ENCODE data around the gene DPYD.

Gene DPYD

DNA sequence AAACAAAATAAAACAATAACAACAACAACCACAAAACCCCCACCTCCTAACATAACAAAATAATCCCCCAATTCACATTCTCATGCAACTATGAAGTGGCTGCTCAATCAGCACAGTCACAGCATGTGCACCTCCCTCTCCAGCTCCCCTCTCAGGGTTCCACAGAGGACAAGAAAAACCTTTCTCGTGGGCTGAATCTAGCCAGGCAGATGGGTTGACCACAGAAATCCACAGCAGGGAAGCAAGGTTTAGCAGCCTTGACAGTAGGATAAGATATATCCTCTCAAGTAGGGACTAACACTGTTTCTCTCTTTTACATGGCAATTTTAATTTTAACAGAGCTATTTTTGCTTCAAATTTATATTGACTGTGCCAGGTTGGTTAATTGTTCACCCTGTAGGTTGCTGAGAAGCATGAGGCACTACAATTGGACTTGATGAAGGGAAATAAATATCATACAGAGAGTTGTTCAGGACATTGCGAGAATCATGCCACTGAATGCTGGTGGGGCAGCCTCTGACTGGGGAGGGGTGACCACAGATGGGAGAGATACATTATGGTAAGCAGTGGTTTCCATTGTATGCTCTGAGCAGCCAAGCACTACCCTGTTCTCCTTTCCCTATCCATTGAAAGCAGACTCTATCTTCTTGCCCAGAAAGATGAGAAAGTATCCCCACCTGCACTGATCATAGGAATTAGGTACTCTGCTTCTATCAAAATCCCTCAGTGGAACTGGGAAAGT lies 535.1 kb downstream of the DPYD start:
- Histone ChIP-seq H3K9me3 (ENCODE audit: insufficient read depth, low read length) (no peaks in the 10 kb centered on the region), H3K9ac (ENCODE audit: insufficient read length, low read depth) (no peak overlapping the region), H3K36me3 (ENCODE audit: insufficient read depth, insufficient read length, low read length) (no peaks in the 10 kb centered on the region), H3K27me3 (ENCODE audit: insufficient read depth, insufficient read length) (no peaks in the 10 kb centered on the region), H3K4me1 (ENCODE audit: insufficient read depth, insufficient read length) (no peaks in the 10 kb centered on the region), H3K4me3 (ENCODE audit: insufficient read length, low read depth) (no peak overlapping the region)
- TF ChIP-seq ZNF274 (IDR thresholded peaks at IDR 0.05; ENCODE audit: low read depth, low read length): no peak
- TF ChIP-seq YY1 (IDR thresholded peaks at IDR 0.05; ENCODE audit: insufficient read depth, insufficient read length): no peak
- TF ChIP-seq SUZ12 (IDR thresholded peaks at IDR 0.05; ENCODE audit: extremely low read depth, insufficient read depth, insufficient read length): no peak
- DNase-seq (ENCODE audit: low read depth, low spot score): no peak

DNA sequence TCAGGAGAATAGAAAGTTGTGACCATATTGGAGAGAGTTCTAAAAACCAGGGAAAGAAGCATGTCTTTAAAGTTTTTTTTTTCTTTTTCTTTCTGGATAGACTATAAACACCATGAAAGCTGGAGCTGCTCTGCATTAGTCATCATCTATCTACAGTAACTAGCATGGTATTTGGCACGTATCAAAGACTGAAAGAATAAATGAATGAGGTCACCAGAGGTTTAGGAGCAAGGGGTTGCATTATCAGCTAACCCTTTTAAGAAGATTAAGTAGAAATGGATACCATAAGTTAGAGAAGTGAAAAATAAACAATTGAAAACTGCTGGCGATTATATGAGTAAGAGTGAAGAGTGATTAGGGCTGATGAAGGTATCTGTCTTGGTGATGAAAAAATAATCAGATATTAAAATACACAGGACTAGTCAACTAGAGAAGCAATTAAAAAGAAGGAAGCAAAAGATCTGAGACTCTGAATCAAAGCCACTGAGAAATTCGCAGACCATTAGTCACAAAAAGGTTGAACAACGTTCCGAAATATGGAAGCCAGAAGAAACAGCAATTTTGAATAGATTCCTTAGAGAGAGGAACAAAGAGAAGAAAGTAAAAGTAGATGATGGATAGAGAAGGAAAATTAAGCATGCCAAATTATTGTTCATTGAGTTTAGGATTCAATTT lies 536.4 kb downstream of the DPYD start:
- no peaks in the 10 kb centered on the region for H3K4me1 ChIP-seq (ENCODE audit: insufficient read depth, insufficient read length)
- no peaks in the 10 kb centered on the region for H3K36me3 ChIP-seq (ENCODE audit: insufficient read depth, insufficient read length, low read length)
- H3K9ac ChIP-seq (ENCODE audit: insufficient read length, low read depth): no peak overlapping the region
- no peak for DNase-seq (ENCODE audit: low read depth, low spot score)
- TF ChIP-seq ZNF274 (IDR thresholded peaks at IDR 0.05; ENCODE audit: low read depth, low read length) (no peak), YY1 (IDR thresholded peaks at IDR 0.05; ENCODE audit: insufficient read depth, insufficient read length) (no peak), SUZ12 (IDR thresholded peaks at IDR 0.05; ENCODE audit: extremely low read depth, insufficient read depth, insufficient read length) (no peak)
- H3K9me3 ChIP-seq (ENCODE audit: insufficient read depth, low read length): no peaks in the 10 kb centered on the region
- no peak overlapping the region for H3K4me3 ChIP-seq (ENCODE audit: insufficient read length, low read depth)
- no peaks in the 10 kb centered on the region for H3K27me3 ChIP-seq (ENCODE audit: insufficient read depth, insufficient read length)

DNA sequence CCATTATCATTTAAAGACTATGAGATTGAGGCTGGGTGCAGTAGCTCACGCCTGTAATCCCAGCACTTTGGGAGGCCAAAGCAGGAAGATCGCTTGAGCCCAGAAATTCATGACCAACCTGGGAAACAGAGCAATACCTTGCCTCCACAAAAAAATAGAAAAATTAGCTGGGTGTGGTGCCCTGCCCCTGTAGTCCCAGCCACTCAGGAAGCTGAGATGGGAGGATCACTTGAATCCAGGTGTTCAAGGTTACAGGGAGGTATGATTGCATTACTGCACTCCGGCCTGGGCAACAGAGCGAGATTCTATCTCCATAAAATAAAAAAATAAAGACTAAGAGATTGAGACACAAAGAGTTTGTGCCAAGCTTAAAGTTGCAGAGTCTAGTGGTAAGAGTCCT lies 537.0 kb downstream of the DPYD start:
- no peak for TF ChIP-seq ZNF274 (IDR thresholded peaks at IDR 0.05; ENCODE audit: low read depth, low read length)
- H3K27me3 ChIP-seq (ENCODE audit: insufficient read depth, insufficient read length): no peaks in the 10 kb centered on the region
- no peaks in the 10 kb centered on the region for H3K9me3 ChIP-seq (ENCODE audit: insufficient read depth, low read length)
- no peak overlapping the region for H3K4me3 ChIP-seq (ENCODE audit: insufficient read length, low read depth)
- no peak for DNase-seq (ENCODE audit: low read depth, low spot score)
- H3K36me3 ChIP-seq (ENCODE audit: insufficient read depth, insufficient read length, low read length): no peaks in the 10 kb centered on the region
- H3K4me1 ChIP-seq (ENCODE audit: insufficient read depth, insufficient read length): no peaks in the 10 kb centered on the region
- H3K9ac ChIP-seq (ENCODE audit: insufficient read length, low read depth): no peak overlapping the region

DNA sequence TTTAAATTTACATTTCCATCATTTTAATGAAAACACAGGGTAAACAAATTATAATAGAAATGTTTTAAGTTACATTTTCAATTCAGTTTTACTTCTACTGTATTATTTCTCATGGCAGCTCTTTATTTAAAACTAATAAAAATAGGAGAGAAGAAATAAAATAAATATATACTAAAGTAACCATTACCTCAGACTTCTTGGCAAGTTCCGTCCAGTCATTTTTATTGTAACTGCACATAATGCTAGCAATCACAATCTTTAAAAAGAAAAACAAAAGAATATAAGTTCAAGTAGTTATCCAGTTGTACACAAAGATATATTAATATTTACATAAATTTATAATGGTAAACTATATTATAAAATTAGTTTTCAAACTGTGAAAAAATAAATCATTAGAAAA lies 538.6 kb downstream of the DPYD start:
- Histone ChIP-seq H3K4me3 (ENCODE audit: insufficient read length, low read depth) (no peak overlapping the region), H3K36me3 (ENCODE audit: insufficient read depth, insufficient read length, low read length) (no peaks in the 10 kb centered on the region), H3K9ac (ENCODE audit: insufficient read length, low read depth) (no peak overlapping the region), H3K27me3 (ENCODE audit: insufficient read depth, insufficient read length) (no peaks in the 10 kb centered on the region), H3K9me3 (ENCODE audit: insufficient read depth, low read length) (no peaks in the 10 kb centered on the region), H3K4me1 (ENCODE audit: insufficient read depth, insufficient read length) (no peaks in the 10 kb centered on the region)
- DNase-seq (ENCODE audit: low read depth, low spot score): no peak
- TF ChIP-seq YY1 (IDR thresholded peaks at IDR 0.05; ENCODE audit: insufficient read depth, insufficient read length): no peak
- TF ChIP-seq SUZ12 (IDR thresholded peaks at IDR 0.05; ENCODE audit: extremely low read depth, insufficient read depth, insufficient read length): no peak

DNA sequence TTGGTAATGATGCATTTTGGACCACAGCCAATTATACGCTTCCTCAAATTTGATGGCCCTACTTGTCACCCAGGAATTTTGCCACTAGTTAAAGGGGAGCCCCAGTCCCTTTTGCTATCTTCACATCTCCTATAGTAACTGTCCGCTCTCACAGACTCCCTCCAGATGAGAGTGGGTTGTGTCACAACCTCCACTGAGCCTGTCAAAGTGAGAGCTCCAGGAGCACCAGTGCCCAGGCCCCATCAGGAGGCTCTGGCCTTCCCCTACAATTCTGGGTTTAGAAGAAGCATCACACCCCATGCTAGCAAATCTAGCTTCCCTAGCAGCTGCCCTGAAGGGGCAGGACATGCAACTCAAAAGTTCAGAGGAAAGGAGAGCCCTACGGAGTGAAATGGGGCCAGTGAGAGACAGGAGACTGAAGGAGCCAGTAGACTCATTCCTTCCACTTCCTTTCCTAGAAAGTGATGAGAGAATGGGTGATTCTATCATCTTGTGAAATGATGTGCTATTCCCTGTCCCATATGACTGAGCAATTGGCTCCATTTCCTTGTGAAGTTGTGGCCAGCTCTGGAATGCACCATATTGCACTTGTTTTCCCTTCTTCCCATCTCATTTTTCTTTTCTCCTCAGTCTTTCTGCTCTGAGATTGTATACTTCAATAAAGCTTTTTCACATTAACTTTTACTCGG lies 541.3 kb downstream of the DPYD start:
- H3K27me3 ChIP-seq (ENCODE audit: insufficient read depth, insufficient read length): no peaks in the 10 kb centered on the region
- no peak for DNase-seq (ENCODE audit: low read depth, low spot score)
- H3K36me3 ChIP-seq (ENCODE audit: insufficient read depth, insufficient read length, low read length): no peaks in the 10 kb centered on the region
- TF ChIP-seq SUZ12 (IDR thresholded peaks at IDR 0.05; ENCODE audit: extremely low read depth, insufficient read depth, insufficient read length) (no peak), YY1 (IDR thresholded peaks at IDR 0.05; ENCODE audit: insufficient read depth, insufficient read length) (no peak), ZNF274 (IDR thresholded peaks at IDR 0.05; ENCODE audit: low read depth, low read length) (no peak)
- H3K4me3 ChIP-seq (ENCODE audit: insufficient read length, low read depth): no peak overlapping the region
- H3K4me1 ChIP-seq (ENCODE audit: insufficient read depth, insufficient read length): no peaks in the 10 kb centered on the region
- no peak overlapping the region for H3K9ac ChIP-seq (ENCODE audit: insufficient read length, low read depth)
- H3K9me3 ChIP-seq (ENCODE audit: insufficient read depth, low read length): no peaks in the 10 kb centered on the region

DNA sequence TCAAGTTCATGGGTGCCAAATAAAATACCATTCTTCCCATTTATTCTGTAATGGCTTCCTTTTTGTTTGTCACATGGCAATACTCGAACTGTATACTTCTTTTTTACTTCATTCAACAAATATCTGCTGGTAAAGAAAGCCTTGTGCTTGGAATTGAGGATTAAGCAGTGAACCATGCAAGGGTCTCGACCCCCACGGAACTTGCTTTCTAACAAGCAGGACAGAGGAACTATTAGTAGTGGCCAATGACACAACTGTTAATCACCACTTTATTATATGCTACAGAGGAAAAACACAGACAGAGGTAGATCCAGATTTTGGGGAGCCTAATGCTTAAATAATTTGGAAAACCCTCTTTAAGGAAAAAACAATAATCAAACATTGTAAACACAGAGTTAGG lies 542.2 kb downstream of the DPYD start:
- no peak overlapping the region for H3K9ac ChIP-seq (ENCODE audit: insufficient read length, low read depth)
- no peak for TF ChIP-seq ZNF274 (IDR thresholded peaks at IDR 0.05; ENCODE audit: low read depth, low read length)
- no peaks in the 10 kb centered on the region for H3K36me3 ChIP-seq (ENCODE audit: insufficient read depth, insufficient read length, low read length)
- no peak overlapping the region for H3K4me3 ChIP-seq (ENCODE audit: insufficient read length, low read depth)
- no peaks in the 10 kb centered on the region for H3K4me1 ChIP-seq (ENCODE audit: insufficient read depth, insufficient read length)
- H3K9me3 ChIP-seq (ENCODE audit: insufficient read depth, low read length): no peaks in the 10 kb centered on the region
- no peaks in the 10 kb centered on the region for H3K27me3 ChIP-seq (ENCODE audit: insufficient read depth, insufficient read length)
- DNase-seq (ENCODE audit: low read depth, low spot score): no peak

DNA sequence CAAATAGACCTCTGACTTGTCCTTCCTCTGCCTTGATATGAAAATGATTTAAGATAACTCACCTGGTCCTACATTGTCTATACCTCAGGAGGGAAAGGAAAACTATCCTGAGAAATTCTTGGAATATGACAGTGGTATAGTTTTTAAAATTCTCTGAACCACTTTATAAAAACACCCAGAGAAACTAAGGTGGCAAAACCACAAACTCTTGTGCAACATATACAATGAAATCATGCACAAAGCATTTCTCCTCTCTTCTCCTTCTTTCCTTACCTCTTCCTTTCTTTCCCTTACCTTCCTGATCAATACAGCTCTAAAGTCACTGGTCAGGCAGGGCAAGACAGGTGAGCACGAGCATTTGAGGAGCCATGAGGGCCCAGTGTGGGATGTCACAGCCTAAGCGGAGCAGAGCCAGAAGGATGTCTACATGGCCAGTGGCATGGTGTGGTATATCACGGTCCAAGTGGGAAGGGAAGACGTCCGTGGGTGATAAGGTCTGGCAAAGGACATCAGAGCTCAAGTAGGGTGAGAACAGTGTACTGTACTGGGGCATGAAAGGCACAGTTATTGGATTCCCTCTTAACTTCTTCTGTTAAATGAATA lies 543.3 kb downstream of the DPYD start:
- Histone ChIP-seq H3K9ac (ENCODE audit: insufficient read length, low read depth) (no peak overlapping the region), H3K36me3 (ENCODE audit: insufficient read depth, insufficient read length, low read length) (no peaks in the 10 kb centered on the region), H3K4me1 (ENCODE audit: insufficient read depth, insufficient read length) (no peaks in the 10 kb centered on the region), H3K9me3 (ENCODE audit: insufficient read depth, low read length) (no peaks in the 10 kb centered on the region), H3K4me3 (ENCODE audit: insufficient read length, low read depth) (no peak overlapping the region), H3K27me3 (ENCODE audit: insufficient read depth, insufficient read length) (no peaks in the 10 kb centered on the region)
- no peak for DNase-seq (ENCODE audit: low read depth, low spot score)
- TF ChIP-seq YY1 (IDR thresholded peaks at IDR 0.05; ENCODE audit: insufficient read depth, insufficient read length): no peak
- TF ChIP-seq SUZ12 (IDR thresholded peaks at IDR 0.05; ENCODE audit: extremely low read depth, insufficient read depth, insufficient read length): no peak
- TF ChIP-seq ZNF274 (IDR thresholded peaks at IDR 0.05; ENCODE audit: low read depth, low read length): no peak
